Endothelial cell of umbilical vein (primary cell): Measurements from ENCODE around the gene TFDP2.

Source experiments
- EZH2 ChIP-seq: IDR thresholded peaks from 2 replicates; pipeline ENCODE4 v1.6.1; 2012; ENCODE audit warnings: borderline replicate concordance, low read depth, mild to moderate bottlenecking, moderate library complexity, low read length, inconsistent platforms; ENCODE audit not compliant: severe bottlenecking
- FOS ChIP-seq: IDR thresholded peaks from 2 replicates; pipeline ENCODE4 v1.6.1; 2011; ENCODE audit warnings: mild to moderate bottlenecking, low read length, moderate library complexity, borderline replicate concordance; ENCODE audit not compliant: insufficient read depth
- GATA2 ChIP-seq: IDR thresholded peaks from 2 replicates; pipeline ENCODE4 v1.7.0; 2011; ENCODE audit warnings: low read depth, mild to moderate bottlenecking, moderate library complexity, mixed read lengths, low read length; ENCODE audit not compliant: insufficient read length, insufficient read depth
- JUN ChIP-seq: IDR thresholded peaks from 2 replicates; pipeline ENCODE4 v1.6.1; 2011; ENCODE audit warnings: borderline replicate concordance, low read depth; ENCODE audit not compliant: insufficient read length, insufficient read depth
- MYC ChIP-seq: IDR thresholded peaks from one replicate; pipeline ENCODE4 v1.6.1; 2011; ENCODE audit warnings: mild to moderate bottlenecking, low read depth, low read length
- POLR2A ChIP-seq: IDR thresholded peaks from 2 replicates; pipeline ENCODE4 v1.6.1; 2012; ENCODE audit warnings: low read depth, mild to moderate bottlenecking, control low read depth, low read length
- POLR2AphosphoS5 ChIP-seq: IDR thresholded peaks from 2 replicates; pipeline ENCODE4 v1.6.1; 2012; ENCODE audit warnings: low read depth, mild to moderate bottlenecking, control low read depth, low read length, moderate library complexity; ENCODE audit not compliant: insufficient read depth
- TF ChIP-seq, protein P1 (sequence below), 2 donors: IDR thresholded peaks; 1 replicate in 1 of 2; 2 replicates in 1 of 2; pipeline ENCODE4 v1.5.1; 2011; ENCODE audit warnings: low read length in 2 of 2, mild to moderate bottlenecking in 2 of 2, moderate library complexity in 2 of 2, control low read depth in 1 of 2, inconsistent platforms in 1 of 2, low read depth in 1 of 2; ENCODE audit not compliant: insufficient read depth in 1 of 2; ENCODE audit errors: extremely low read depth in 1 of 2
- TF ChIP-seq, protein P2 (sequence below): IDR thresholded peaks from 2 replicates; pipeline ENCODE4 v1.6.1; 2011; ENCODE audit not compliant: insufficient read depth, insufficient read length

- TF ChIP-seq POLR2AphosphoS5 (no peak), EZH2 (no peak), JUN (no peak), POLR2A (no peak), FOS (no peak), GATA2 (no peak), MYC (no peak)
- TF ChIP-seq, protein P1, sequence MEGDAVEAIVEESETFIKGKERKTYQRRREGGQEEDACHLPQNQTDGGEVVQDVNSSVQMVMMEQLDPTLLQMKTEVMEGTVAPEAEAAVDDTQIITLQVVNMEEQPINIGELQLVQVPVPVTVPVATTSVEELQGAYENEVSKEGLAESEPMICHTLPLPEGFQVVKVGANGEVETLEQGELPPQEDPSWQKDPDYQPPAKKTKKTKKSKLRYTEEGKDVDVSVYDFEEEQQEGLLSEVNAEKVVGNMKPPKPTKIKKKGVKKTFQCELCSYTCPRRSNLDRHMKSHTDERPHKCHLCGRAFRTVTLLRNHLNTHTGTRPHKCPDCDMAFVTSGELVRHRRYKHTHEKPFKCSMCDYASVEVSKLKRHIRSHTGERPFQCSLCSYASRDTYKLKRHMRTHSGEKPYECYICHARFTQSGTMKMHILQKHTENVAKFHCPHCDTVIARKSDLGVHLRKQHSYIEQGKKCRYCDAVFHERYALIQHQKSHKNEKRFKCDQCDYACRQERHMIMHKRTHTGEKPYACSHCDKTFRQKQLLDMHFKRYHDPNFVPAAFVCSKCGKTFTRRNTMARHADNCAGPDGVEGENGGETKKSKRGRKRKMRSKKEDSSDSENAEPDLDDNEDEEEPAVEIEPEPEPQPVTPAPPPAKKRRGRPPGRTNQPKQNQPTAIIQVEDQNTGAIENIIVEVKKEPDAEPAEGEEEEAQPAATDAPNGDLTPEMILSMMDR (IDR thresholded peaks at IDR 0.05; ENCODE audit: extremely low read depth in 1 of 2, insufficient read depth in 1 of 2, low read depth in 1 of 2, low read length in 2 of 2): no peak
- TF ChIP-seq, protein P2, sequence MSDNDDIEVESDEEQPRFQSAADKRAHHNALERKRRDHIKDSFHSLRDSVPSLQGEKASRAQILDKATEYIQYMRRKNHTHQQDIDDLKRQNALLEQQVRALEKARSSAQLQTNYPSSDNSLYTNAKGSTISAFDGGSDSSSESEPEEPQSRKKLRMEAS: no peak
Observed at GRCh38 chr3:141969711-141970110, 179.6 kb downstream of the TFDP2 start.
